GM04503 (cell line): Measurements from ENCODE around the gene CFAP299.

Source experiments
- DNase-seq: peaks from one replicate; pipeline ENCODE4 v3.0.0-alpha.2; 2012; ENCODE audit warnings: low read depth

CFAP299 gene

DNA sequence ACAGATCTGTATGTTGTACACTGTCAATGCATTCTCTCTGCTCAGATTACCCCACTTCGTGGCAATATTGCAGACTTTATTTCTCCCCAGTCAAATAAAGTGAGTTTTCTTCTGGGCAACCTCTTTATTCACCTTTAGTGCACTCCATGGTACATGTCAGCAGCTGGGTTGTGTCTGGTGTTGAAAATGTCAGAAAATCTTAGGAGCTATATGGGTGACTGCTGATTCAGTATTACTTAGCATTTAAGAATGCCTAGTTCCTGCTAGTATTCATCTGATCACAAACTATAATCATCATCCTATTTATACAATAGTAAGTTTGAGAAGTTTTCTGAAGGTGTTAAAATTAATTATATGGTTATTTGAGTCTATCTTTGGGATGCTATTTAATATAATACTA, 112.5 kb downstream of the CFAP299 start:
- DNase-seq = no peak

DNA sequence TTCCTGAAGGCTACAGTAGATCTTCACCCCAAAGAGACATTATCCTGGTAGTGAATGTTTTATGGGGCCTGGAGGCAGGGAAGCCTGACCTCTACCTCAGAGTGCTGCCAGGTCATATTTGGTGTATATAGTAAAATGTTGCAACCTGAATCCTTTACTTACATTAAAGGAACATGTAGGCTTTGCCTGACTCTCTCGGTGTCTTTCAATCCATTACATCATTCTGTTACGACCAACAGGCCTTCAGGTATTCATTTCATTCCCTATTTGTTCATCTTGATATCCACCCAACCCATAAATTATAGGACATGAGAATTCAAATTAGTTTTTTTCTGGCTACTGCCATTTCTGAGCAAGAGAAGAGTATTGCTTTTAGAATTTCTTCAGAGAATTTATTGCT, 116.5 kb downstream of the CFAP299 start:
- no peak for DNase-seq

DNA sequence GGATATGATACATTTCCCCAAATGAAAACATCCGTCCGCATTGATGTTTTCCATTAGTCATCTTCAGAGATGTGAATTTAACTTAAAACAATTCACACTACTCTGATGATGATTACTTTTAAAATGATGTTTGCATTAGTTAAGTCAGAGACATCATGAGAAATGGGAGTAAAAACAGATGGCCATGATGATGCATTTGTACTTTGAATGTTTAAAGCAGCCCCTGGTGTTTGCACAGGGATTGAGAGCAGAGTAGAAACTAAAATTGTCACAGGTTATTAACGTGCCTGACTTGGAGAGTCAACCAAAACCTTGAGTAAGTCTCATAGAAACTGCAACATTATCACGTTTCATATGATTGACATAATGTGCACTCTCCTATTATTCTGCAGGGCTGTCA, 117.2 kb downstream of the CFAP299 start:
- no peak for DNase-seq

DNA sequence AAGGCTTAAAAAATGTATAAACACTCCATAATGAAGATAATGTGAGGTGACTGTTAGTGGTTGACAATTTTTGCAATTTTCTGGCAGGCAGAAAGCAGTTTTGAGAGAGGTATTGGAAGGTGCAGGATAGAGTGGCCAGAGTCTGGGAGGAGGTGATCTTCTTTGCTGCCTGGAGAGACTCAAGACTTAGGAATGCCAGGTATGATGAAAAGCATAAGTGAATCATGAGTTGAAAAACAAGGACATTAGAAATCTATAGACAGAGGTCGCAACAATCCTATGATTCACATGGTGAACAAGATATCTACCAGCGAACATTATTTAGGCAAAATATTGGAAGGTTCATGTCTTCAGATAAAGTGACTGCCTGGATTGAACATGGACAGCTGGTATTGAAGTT, 118.5 kb downstream of the CFAP299 start:
- DNase-seq = no peak

DNA sequence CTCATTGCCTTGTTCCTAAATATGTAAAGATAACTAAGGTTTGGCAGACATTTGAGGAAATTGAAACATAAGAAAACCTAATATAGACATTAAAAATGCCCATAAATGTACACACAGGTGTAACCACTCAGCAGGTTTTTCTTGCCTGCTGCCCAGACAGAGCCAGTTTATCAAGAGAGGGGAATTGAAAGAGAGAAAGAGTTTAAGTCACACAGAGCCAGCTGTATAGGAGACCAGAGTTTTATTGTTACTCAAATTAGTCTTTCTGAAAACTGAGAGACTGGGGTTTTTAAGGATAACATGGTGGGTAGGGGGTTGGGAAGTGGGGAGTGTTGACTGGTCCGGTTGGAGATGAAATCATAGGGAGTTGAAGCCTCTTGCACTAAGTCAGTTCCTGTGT, 119.0 kb downstream of the CFAP299 start:
- DNase-seq = no peak

DNA sequence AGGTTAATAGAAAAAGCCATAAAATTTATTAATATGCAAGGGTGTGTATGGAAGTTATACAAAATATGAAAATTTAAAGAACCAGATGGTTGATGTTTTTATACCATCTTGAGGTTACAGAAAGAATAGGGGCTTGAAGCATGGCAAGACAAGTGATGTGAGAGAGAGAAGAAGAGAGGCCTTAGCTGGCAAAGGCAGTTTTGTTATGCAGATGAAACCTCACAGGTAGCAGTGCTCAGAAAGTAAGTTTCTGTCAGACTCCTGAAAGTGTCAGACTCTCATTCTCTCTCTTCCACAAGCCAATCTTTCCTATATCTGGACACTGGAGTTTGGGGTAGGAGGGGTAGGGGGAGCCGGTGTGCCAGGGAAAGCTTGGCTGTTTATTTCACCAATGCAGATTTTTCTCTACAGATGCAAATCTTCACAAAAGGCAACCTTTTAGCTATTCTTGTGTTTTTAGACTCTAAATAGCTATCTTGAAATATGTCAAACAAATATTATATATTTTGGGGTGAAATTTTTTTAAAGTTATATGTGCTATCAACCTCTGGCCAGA, 124.5 kb downstream of the CFAP299 start:
- DNase-seq = no peak

DNA sequence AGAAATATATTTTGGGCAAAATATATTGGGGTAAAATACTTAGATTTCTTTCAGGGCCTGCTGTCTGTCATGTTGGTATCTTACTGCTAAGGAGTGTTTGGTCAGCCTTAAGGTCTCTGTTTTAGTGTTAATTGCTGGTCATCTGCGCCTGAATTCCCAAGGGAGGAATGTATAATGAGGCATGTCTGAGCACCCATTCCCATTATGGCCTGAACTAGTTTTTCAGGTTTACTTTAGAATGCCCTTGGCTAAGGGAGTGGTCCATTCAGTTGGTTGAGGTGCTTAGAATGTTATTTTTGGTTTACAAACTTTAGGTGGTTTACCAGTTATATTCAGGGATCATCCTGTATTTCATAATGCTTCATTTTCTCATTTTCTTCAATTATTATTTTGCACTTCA, 125.9 kb downstream of the CFAP299 start:
- no peak for DNase-seq

DNA sequence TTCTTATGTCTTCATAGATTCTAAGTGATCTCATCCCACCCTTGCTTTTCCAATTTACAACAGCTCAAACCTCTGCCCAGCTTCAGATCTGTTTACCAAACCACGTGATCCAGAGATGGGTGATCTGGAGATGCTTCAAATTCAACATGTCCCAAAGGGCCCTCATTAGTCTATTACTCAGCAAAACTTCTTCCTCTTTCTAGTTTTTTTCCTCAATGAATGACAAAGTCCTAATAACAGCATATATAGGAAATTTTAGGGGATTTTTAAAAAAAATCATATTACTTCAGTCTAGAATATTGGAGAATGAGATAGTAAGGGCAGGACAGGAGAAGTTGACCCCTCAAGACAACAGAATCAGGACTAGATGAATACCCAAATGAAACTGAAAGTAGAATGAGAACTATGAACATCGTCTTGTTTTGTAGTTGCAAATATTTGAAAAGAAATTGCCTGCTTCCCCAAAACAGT, 127.1 kb downstream of the CFAP299 start:
- no peak for DNase-seq

DNA sequence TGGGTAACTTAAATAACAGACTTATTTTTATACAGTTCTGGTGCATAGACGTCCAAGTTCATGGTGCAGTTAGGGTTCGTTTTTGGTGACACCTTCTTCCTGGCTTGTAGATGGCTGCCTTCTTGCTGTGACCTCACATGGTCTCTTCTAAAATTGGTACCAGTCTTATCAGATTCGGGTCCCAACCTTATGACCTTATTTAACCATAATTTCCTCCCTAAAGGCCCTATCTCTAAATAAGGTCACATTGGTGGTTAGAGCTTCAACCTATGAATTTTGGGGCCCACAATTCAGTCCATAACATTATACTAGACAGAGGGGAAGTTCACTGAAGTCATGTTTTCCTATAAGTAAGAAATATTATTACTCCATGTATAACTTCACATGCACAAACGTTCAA, 128.0 kb downstream of the CFAP299 start:
- no peak for DNase-seq

DNA sequence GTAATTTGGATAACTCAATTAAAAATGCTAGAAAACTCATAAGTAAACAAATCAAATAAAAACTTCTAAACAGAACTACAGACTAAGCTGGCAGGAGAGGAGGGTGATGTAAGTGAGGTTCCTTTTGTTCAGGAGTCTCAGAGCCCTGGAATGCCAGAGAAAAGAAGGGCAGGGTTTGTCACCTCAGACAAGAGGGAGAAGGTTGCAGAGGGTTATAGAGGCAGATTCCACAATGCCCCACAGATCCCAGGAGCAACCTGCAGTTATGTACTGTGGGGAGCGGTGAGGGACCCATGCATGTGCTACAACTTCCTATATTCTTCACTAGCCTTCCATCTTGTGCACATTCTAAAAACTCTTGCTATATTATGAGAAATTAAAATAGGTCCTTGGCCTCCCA, 129.7 kb downstream of the CFAP299 start:
- DNase-seq = no peak

DNA sequence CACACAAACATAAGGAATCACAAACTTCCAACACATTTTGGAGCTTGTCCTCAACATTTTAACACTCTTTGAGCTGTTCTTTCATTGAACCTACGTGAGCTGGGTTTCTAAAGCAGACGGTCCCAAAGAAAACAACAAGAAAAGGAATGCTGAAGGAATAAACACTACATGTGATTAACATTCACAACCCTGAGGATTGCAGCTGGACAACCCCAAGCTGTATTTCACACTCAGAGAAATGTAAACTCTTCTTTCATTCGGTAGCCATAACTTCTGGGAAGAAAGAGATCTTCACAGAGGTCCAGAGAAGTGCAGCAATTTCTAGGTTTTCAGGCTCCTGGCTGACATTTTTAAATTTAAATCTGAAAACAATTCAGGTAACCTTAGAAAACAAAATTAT, 130.2 kb downstream of the CFAP299 start:
- no peak for DNase-seq

DNA sequence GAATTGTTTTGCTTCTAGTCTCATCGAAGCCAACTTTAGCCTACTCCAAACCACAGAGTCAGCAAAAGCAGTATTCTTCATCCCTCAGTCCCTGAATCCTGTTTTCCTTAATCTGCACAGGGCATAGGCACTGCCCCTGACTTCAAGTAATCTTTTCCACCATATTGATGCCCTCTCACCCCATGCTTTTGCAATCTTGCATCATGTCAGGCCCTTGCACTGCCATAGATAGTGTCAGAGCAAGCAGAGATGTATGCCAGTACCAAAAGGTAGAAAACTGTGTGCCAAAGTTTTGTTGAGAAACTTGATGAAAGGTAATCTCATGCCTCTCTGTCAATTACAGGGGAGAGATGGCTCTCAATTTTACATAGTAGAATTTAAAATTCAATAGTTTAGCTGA, 131.1 kb downstream of the CFAP299 start:
- no peak for DNase-seq

DNA sequence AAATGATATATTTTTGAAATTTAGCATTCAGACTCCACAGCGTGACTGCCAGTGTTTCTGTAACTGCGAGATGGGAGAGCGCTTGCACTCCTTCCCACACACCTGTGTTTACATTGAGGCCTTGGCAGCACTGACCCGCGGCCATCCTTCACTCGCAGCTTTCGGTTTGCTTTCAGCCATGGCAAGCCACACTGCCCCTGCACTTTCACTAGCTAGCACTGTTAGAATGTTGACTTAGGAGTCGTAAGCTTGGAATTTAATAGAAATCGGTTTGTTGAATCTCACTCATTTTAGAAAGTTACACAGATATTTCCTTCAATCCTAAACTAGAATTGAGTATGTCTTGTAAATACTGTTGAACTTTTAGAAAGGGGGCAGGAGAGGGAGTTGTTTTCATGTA, 136.2 kb downstream of the CFAP299 start:
- no peak for DNase-seq

DNA sequence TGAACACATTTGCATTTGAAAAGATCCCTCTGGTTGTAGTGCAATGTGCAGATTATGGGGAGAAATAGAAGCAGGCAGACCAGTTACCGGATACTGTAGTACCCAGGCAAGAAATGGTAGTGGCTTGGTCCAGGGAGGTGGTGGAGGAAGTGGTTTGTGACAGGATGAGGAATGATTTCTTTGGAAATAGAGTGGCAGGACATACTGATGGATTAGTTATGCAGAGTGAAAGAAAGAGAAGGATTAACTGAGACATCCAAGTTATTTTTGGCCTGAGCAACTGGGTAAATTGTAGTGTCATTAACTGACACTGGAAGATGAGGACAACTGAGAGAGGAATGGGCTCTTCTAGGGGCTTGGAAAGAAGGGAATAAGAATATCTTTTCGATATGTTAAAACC, 139.7 kb downstream of the CFAP299 start:
- DNase-seq = no peak

DNA sequence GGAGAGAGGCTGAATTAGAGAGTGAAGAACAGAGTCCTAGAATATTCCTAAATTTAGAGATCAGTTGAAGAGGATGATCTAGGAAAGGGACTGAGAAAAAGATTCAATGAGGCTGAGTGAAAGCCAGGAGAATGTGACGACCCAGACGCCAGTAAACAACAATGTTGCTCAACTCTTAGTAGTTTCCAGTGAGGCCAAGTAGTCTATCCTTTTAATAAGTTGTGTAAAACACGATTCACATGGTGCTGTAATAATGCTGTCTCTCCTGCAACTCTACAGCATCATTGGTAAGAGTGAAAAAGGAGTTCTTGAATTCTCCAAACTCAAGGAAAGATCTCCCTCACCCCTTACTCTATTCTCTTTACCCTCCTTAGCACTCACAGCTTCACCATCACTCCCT, 140.3 kb downstream of the CFAP299 start:
- no peak for DNase-seq

DNA sequence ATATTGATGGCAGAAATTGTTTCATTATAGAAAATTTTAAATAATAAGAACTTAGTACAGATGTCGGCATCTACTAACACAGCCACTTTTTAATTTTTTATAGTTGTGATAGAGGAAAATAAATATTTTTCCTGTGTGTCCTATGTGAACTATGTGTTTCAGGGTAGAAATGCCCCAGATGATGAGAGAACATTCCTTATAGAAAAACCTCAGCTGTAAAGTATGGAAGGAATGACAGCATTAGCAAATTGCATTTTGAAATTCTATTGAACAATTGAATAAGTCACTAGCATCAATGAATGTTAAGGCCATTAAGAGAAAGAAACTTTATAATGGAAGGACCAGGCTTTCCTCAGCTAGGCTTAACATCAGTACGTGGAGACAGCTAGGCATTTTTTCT, 149.2 kb downstream of the CFAP299 start:
- DNase-seq = no peak

DNA sequence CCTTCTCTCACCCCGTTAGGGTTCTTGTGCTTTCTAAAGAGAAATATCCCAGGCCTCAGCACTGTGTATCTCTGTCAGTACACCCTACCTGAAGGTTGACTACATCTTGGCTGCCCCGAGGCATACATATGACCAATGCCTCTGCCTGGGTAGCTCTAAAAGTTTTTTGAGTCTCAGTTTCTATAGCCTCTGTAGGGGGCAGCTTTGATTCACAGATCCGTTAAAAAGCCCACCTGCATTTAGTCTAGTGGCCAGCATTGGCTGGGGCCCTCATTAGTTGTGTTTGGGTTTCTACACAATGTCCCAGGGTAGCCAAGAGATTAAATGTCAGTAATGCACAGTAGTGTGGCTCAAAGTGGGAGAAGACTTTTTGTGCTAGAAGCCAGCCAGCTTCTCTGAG, 151.1 kb downstream of the CFAP299 start:
- DNase-seq = no peak

DNA sequence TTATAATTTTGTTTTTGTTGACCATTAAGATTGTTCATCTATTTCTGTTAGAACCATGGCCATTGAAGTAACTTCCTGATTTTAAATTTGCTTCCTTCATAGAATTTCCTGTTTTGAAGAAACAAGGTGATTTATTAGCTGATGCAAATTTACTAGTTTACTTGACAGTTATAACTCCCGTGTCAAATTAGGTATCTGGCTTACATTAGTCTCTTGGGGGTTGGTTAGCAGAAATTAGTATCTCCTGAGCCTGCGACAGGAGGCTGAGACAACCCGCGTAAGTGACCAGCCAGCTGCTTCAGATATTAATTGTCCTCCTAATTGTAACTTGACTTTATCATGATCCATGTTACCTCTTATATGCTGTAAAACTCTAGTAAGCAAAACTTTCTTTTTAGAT, 154.3 kb downstream of the CFAP299 start:
- no peak for DNase-seq

DNA sequence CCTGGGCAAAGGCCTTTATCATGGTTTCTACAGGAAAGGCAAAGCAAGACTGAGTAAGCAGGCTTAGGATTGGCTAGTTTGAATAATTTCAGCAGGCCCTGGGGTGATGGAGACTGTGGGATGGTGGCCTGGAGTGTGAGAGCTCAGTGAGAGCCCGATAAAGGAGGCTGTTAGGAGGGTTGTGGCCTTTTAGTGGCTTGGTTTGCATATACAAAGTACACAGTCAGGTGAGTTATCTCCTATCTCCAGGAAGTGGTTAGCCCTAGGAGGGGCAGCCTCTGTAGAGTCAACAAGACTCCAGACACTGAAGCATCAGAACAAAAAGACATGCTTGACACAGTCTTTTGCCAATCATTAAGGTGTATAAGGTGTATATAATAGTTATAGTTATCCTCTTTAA, 157.2 kb downstream of the CFAP299 start:
- no peak for DNase-seq

DNA sequence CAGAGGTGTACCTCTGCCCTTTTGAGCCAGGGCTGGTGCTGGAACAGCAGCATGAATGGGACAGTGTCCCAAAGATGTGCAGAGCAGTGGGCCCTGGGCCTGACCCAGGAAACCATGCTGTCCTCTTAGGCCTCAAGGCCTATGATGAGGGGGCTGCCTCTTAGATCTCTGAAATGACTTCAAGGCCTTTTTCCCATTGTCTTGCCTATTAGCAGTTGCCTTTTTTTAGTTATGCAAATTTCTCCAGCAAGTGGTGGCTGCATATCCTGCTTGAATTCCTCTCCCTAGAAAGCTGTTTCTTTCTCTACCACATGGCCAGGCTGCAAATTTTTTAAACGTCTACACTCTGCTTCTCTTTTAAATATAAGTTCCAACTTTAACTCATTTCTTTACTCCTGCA, 160.3 kb downstream of the CFAP299 start:
- no peak for DNase-seq

DNA sequence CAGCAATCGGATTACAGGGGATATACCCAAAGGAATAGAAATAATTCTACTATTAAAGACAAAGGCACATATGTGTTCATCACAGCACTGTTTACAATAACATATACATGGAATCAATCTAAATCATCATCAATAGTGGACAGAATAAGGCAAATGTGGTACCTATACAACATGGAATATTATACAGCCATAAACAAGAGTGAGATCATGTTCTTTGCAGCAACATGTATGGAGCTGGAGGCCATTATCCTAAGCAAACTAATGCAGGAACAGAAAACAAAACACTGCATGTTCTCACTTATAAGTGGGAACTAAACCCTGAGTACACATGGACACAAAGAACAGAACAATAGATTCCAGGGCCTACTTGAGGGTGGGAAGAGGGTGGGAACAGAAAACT, 163.2 kb downstream of the CFAP299 start:
- no peak for DNase-seq

DNA sequence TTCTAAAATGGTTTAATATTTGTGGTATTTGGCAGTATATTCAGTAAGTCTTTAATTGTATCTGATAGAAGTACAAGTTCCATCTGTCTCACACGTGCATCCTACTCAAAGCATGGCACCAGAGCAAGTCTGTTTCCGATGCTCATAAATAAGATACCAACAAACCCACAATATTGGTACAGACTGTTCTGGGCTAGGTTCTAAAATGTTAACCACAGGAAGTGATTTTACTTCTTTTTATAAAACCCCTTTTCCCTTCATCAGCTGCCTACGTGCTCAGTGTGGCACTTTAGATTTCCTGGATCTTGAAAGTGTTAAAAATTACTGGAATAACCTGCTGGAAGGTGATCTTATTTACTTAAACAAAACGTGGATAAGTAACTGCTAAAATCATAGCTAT, 165.1 kb downstream of the CFAP299 start:
- DNase-seq = peak; percentile 11

DNA sequence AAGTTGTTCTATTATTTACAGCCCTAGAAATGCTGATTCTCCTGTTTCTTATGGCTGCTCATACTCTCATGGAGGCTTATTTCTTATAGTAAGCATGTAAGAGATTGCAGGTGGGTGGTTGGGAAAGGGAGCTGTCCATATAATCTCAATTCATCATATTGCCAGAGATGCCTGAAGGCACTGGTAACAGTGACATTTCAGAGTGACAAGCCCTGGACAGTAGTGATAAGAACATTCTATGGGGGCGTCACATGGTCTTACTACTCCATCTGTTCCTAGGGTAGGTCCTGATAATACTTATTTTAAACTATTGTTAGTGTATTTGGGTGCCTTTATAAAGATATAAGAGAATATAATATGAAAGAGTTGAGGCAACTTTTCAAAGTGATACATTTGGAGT, 171.5 kb downstream of the CFAP299 start:
- DNase-seq = no peak

DNA sequence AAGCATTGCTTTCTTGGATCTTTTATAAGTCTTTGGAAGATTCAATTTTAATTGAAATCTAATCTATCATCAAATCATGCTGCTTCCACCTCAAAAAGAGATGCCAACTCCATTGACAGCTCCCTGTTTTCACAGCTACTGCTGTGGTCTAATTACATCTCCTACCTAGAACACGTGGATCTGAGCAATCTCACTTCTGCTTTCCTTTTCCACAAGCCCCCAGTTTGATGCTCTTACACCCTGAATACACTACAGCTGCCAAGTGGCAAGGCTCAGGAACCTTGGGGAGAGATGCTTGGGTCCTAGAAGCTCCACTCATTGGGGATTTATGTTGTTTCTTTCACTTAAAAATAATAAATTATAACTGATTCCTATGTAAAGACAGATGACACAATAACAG, 172.0 kb downstream of the CFAP299 start:
- no peak for DNase-seq

DNA sequence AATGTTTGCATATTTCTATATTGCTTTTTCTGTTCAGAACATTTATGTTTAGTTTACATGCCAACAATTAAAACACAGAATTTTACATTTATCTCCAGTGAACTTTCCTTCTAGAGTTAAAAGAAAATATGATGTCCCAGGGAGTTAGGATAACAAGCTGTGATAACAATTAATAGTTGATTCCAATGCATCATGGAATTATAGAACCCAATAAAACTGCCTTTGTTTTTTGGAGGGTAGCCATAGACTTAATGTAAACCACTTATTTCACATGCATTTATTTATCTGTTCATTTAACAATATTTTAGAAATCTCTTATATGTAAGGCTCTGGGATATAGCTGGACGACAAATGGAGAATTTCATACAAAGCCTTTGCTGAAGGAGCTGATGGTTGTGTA, 180.0 kb downstream of the CFAP299 start:
- DNase-seq = no peak
